OCI-M1 (cell line): ENCODE data around the gene PKD1L1.
"Not testable (repeated sequence)": the region's sequence is repeated elsewhere in the genome, so short reads cannot be mapped to it uniquely, and the experiment has no call there.

Experiments
- DNase-seq: peaks from one replicate; lab custom pipeline; 2025; lab: John Stamatoyannopoulos, UW

Gene PKD1L1

GRCh38 chr7:47763063-47763974, 184.9 kb downstream of the PKD1L1 start:
- DNase-seq = no peak

DNA sequence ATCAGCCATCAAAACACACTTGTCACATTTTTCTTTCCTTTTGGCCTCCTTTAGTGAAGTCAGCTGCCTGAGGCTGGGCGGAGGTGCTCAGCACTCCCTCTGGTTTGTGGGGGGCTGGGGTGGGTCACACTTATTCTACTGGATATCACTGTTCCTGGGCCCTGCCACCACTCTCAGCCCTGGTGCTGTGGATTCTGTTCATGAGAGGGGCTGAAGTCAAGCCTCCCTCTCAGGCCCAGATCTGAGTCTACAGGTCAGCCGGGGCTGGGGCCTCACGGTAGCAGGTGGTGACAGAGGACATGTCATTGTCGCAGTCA, 185.6 kb downstream of the PKD1L1 start:
- no peak for DNase-seq

GRCh38 chr7:47762207-47762606, 186.1 kb downstream of the PKD1L1 start:
- no peak for DNase-seq

DNA sequence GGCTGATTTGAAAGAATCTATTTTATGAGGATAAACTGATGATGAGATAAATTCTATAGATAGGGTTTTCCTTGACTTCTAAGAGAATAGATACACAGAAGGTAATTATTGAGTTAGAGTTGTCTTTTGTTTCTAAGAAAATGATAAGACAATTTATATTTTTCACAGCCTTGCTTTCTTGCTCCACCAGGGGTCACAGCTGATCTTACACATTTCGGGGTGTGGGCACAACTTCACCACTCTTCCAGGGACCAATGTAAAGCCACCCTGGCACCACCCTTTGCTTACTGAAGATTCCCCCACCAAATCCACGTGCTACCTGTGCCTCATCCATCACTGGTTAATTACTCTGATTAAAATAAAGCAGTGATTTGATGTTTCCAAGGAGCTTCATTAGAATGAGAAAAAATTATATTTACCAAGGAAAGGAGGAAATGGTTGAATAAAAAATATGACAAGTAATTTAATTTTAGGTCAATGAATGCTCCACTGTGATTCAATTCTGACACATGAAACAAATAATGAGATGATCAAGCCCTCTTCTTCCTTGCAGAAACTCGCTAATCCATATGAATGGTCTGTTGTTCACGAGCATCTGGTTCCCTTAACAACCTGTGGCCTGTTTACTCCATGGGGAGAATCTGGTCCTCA, 189.1 kb downstream of the PKD1L1 start:
- DNase-seq = no peak

- no peak for DNase-seq
Observed at GRCh38 chr7:47758546-47758945, 189.7 kb downstream of the PKD1L1 start.

DNA sequence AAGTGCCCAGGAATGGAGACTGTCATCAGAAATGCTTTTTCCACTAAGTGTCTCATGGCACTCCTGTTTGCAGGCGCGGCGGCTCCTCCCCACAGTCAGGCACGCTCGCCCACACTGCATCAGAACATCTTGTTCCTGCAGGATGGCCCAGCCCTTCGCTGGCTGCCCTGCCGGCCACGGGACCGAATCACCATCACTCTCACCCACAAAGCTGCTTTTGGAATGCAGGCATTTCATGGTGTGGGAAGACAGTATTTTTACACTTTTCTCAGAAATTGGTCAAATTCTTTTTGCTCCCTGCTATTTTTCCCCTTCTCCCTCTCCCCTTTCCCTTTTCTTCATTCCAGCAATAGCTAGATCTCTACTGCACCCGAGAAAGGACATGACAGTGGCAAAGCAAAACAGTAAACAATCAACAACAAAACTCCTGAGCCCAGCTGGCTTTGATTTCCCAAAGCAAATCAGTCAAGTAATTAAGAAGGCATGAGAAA, 190.3 kb downstream of the PKD1L1 start:
- DNase-seq = no peak

DNA sequence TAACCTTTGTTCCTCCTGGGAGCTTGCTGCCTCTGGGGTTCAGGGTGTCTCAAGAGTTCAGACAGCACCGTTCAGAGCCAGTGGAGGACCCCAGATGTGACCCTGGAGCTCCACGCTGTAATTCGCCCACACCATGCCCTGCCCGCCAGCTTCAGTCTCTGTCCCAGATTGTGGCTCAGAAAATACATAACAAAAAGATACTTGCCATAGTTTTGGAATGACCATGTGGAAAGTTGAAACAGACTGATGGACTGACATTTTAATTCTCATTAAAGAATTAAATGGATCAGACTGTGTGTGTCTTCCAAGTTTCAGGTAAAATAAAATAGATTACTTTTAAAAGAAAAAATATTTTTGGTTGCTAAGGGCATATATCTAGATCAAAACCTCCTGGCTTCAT, 191.6 kb downstream of the PKD1L1 start:
- no peak for DNase-seq

DNA sequence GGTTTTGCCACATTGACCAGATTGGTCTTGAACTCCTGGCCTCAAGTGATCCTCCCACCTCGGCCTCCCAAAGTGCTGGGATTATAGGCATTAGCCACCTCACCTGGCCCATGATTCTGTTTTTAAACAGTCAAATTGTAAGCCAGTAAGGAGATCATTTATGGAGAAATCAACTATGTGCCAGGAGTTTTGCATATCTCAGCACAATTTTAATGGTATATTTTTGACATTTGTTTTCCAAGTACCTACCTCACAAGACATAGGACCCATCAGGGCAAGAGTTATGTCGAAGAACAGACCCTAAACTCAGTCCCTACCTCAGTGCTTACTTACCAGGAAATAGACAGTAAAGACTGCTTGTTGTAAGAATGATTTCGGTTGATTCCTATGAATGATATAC, 193.0 kb downstream of the PKD1L1 start:
- no peak for DNase-seq

DNA sequence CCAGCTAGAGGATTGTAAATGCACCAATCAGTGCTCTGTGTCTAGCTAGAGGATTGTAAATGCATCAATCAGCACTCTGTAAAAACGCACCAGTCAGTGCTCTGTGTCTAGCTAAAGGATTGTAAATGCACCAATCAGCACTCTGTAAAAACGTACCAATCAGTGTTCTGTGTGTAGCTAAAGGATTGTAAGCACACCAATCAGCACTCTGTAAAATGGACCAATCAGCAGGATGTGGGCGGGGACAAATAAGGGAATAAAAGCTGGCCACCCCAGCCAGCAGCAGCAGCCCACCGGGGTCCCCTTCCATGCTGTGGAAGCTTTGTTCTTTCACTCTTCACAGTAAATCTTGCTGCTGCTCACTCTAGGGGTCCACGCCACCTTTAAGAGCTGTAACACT, 196.5 kb downstream of the PKD1L1 start:
- DNase-seq = not testable (repeated sequence)

- DNase-seq = peak; percentile 22
Observed at GRCh38 chr7:47751043-47751442, 197.2 kb downstream of the PKD1L1 start.

DNA sequence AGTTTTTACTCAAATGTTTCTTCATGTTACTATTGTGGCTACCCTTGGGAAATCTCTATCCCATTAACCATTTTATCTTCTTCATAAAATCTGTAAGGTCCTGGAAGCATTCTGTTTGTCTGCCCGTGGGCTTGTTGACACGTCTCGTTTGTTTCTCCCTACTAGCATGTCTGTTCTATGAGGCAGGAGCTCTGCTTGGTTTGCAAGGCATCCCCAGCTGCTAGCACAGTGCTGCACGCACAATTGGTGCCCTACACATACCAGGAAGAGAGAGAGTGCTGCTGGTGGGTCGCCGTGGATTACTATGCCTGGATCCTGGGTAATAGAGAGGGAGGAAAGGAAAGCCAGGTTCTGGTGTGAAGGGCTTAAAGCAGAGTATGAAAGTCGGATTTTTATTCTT, 200.2 kb downstream of the PKD1L1 start:
- DNase-seq = no peak

DNA sequence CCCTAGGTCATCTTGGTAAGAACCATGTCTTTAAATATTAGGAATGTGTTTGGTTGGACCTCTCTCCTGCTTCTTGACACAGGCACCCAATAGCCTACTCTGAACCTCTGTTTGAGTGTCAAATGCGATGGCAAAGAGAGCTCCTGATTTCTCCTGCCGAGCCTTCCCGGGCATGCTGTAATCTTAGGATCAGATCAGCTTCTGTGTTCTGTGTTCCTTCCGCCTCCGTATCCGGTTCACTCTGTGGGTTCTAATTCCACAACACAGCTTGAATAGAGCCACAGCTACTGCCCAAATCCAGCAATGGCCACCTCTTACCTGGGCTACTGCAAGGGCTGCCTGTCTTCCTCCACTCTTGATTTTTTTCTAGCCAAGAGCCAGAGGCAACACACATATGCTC, 201.1 kb downstream of the PKD1L1 start:
- DNase-seq = no peak

GRCh38 chr7:47746468-47746867, 201.8 kb downstream of the PKD1L1 start:
- no peak for DNase-seq

DNA sequence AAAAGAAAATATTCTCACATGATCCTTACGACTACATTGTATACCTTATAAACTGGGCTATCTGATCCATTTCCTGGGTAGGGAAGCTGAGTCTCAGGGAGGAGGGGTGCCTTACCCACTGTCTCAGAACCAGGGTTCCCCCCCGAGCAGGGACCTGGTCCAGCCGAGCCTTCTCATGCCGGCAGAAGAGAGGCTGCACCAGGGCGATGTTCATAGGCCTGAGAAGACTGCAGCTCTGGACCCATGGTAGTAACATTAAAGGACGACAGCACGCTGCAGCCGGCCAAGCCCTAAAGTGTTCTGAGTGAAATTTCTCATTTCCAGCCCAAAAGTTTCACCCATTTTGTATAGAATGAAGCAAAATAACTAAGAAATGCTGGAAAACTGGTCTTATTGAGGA, 203.4 kb downstream of the PKD1L1 start:
- DNase-seq = no peak

- no peak for DNase-seq
Observed at GRCh38 chr7:47743965-47744591, 204.2 kb downstream of the PKD1L1 start.

- no peak for DNase-seq
Observed at GRCh38 chr7:47741984-47742383, 206.3 kb downstream of the PKD1L1 start.

DNA sequence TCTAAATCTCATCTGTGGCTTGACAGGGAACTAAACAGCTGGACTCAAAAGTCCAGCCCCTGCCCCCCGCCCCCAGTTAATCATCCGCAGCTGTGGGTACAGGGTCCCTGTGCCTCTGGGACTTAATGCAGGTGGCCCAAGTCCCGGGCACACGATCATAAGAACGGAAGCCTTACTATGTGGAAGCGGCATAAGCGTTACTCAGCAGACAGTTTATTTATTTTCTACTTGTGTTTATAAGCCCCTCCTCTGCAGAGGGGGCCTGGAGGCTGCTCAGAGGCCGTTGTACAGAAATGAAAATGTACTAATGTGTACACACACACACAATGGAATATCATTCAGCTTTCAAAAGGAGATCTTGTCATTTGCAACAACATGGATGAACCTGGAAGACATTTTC, 208.4 kb downstream of the PKD1L1 start:
- no peak for DNase-seq

GRCh38 chr7:47739301-47739875, 208.9 kb downstream of the PKD1L1 start:
- no peak for DNase-seq

DNA sequence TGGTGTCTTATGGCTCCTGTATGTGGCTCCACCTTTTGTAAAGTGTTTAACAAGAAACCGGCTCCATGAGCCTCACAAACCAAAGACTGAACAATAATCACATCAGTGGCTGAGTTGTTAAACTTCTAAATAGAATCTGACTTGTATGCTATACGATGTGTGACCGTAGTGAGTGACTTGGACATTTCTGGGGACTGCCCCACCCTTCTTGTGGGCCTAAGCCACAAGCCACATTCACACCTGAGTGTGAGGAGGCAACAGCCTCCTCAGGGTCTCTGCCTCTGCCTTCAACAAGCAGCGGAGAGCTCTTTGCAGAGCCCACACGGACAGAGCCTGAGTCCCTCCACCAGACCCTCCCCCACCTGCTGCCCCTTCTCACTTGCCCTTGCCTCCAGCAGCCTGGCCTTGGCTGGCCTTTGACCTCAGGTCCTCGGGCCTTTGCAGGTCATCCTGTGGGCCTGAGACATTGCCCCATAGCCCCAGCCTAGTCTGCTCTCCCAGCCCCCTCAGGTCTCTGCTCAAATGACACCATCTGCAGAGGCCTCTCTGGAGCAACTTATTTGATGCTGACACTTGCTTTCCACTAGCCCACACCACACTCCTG, 209.6 kb downstream of the PKD1L1 start:
- DNase-seq = no peak

GRCh38 chr7:47737601-47738000, 210.7 kb downstream of the PKD1L1 start:
- no peak for DNase-seq

GRCh38 chr7:47735431-47736345, 212.6 kb downstream of the PKD1L1 start:
- no peak for DNase-seq
